Dendritic cell treated with granulocyte-macrophage colony-stimulating factor and Interleukin-4, amounts not matched to agents 40 ng/mL and 50 ng/mL, for 4 days (primary cell): ENCODE measurements around the gene GJC2.
A peak's percentile ranks its signal among the peaks of the same experiment; 100 is the strongest.
"Not testable (repeated sequence)": the region's sequence is repeated elsewhere in the genome, so short reads cannot be mapped to it uniquely, and the experiment has no call there.

ENCODE experiments used
- H3K27ac Mint-ChIP-seq: one replicate; pipeline ENCODE4 v1.8.0; 2022; ENCODE audit warnings: mild to moderate bottlenecking, mixed read lengths
- H3K27me3 Mint-ChIP-seq: one replicate; pipeline ENCODE4 v1.8.0; 2022; ENCODE audit warnings: mild to moderate bottlenecking, mixed read lengths
- H3K36me3 Mint-ChIP-seq: one replicate; pipeline ENCODE4 v1.8.0; 2022; ENCODE audit warnings: low read depth, mixed read lengths
- H3K4me1 Mint-ChIP-seq: one replicate; pipeline ENCODE4 v1.8.0; 2022; ENCODE audit warnings: low read depth, mixed read lengths
- H3K4me3 Mint-ChIP-seq: one replicate; pipeline ENCODE4 v1.8.0; 2022; ENCODE audit warnings: mild to moderate bottlenecking, moderate library complexity, mixed read lengths
- H3K9me3 Mint-ChIP-seq: one replicate; pipeline ENCODE4 v1.8.0; 2022; ENCODE audit warnings: mixed read lengths
- intact Hi-C: fragments of 100-400 bp; cut with micrococcal nuclease; formaldehyde crosslinking; loops from one replicate; pipeline ENCODE4 v1.15.0; 2022

GJC2 gene

GRCh38 chr1:228108742-228109072 is 41.0 kb upstream of the GJC2 start:
- Mint-ChIP-seq H3K4me3 (peak overlapping the region; percentile 92), H3K9me3 (no peaks in the 10 kb centered on the region), H3K36me3 (peaks cover 43% of the 10 kb centered on the region), H3K4me1 (peaks cover 58% of the 10 kb centered on the region), H3K27ac (peak overlapping the region; percentile 90), H3K27me3 (no peaks in the 10 kb centered on the region)
- intact Hi-C loops = loop anchor here (1.0 to 10.0 kb wide), 5 partner anchors 26 to 376 kb away; partner anchors contain the start of genes ARF1, IBA57, RNF187 and TRIM11

GRCh38 chr1:228109073-228109961 is 40.4 kb upstream of the GJC2 start, which contains the start of gene MRPL55:
Gene MRPL55, minus strand, starts transcription at chr1:228109299. Its CDS starts 1,039 bp downstream, at chr1:228108260.
- peak within 1 kb of the TSS; percentile 90 for H3K27ac Mint-ChIP-seq
- intact Hi-C loops = loop anchor here (1.0 to 10.0 kb wide), 5 partner anchors 27 to 375 kb away; partner anchors contain the start of genes ARF1, IBA57, RNF187 and TRIM11
- no peaks in the 10 kb centered on the region for H3K9me3 Mint-ChIP-seq
- H3K4me1 Mint-ChIP-seq = peaks cover 52% of the 10 kb centered on the region
- H3K36me3 Mint-ChIP-seq = peaks cover 43% of the 10 kb centered on the region
- H3K27me3 Mint-ChIP-seq = no peaks in the 10 kb centered on the region
- peak within 1 kb of the TSS; percentile 92 for H3K4me3 Mint-ChIP-seq

DNA sequence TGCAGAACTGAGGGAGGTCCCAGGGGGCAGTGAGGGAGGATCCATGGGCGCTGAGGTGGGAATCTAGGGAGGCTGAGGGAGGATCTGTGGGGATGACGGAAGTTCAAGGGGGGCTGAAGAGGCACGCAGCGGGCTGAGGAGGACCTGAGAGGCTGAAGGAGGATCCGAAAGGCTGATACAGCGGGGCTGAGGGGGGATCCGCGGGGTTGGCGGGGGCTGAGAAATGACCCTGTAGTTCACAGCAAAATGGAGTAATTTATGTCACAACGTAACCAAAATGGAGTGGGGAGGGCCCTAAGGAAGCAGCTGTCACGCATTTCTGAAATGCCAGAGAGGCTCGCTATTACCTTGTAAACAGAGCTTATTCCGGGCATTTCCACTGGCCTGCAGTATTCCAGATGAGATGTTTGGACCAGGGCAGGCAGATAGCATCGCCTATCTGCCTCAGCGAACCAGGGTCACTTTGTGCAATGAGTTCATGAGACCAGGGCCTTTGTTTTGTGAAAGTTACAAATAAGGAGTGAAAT is 39.7 kb upstream of the GJC2 start:
- intact Hi-C loops = loop anchor here (1.0 to 10.0 kb wide), 5 partner anchors 27 to 375 kb away; partner anchors contain the start of genes ARF1, IBA57, RNF187 and TRIM11
- H3K4me3 Mint-ChIP-seq = peak overlapping the region; percentile 92
- H3K27me3 Mint-ChIP-seq = no peaks in the 10 kb centered on the region
- H3K9me3 Mint-ChIP-seq = no peaks in the 10 kb centered on the region
- H3K27ac Mint-ChIP-seq = peak overlapping the region; percentile 90
- H3K36me3 Mint-ChIP-seq = peaks cover 41% of the 10 kb centered on the region
- peaks cover 45% of the 10 kb centered on the region for H3K4me1 Mint-ChIP-seq

- Mint-ChIP-seq H3K27ac (peak overlapping the region; percentile 90), H3K4me1 (peaks cover 41% of the 10 kb centered on the region), H3K36me3 (peaks cover 36% of the 10 kb centered on the region), H3K4me3 (no peak overlapping the region), H3K9me3 (no peaks in the 10 kb centered on the region), H3K27me3 (no peaks in the 10 kb centered on the region)
- intact Hi-C loops = no loop called here
These were observed 39.2 kb upstream of the GJC2 start for GRCh38 chr1:228110556-228110955.

DNA sequence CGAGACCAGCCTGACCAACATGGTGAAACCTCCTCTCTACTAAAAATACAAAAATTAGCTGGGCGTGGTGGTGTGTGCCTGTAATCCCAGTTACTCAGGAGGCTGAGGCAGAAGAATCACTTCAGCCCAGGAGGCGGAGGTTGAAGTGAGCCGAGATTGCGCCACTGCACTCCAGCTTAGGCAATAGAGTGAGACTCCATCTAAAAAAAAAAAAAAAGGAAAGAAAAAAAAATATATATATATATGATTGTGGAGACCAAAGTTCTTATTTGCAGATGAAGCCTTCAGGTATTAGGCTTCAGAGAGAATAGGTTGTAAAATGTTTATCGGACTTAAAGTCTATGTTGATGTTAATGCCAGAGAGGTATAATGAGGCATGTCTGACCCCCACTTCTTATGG is 38.4 kb upstream of the GJC2 start:
- Mint-ChIP-seq H3K36me3 (peaks cover 28% of the 10 kb centered on the region), H3K4me1 (peaks cover 40% of the 10 kb centered on the region)
- H3K27ac Mint-ChIP-seq, H3K27me3 Mint-ChIP-seq, intact Hi-C loops, H3K9me3 Mint-ChIP-seq, H3K4me3 Mint-ChIP-seq: not testable (repeated sequence)

DNA sequence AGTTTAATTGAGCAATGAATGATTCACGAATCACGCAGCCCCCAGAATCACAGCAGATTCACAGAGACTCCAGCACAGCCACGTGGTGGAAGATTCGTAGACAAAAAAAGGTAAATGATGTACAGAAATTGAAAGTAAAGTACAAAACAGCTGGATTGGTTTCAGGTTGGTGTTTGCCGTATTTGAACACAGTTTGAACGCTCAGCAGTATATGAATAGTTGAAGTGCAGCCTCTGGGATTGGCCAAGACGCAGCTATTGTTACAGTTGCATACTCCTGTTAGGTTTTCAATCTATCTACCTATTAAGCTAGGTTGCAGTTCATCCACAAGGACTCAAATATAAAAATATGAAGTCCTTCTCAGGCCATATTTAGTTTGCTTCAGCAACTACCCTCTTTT is 37.6 kb upstream of the GJC2 start:
- H3K4me1 Mint-ChIP-seq = peaks cover 35% of the 10 kb centered on the region
- no peak overlapping the region for H3K4me3 Mint-ChIP-seq
- H3K27me3 Mint-ChIP-seq = peaks cover 1% of the 10 kb centered on the region
- intact Hi-C loops = no loop called here
- peaks cover 20% of the 10 kb centered on the region for H3K36me3 Mint-ChIP-seq
- no peaks in the 10 kb centered on the region for H3K9me3 Mint-ChIP-seq
- no peak overlapping the region for H3K27ac Mint-ChIP-seq

DNA sequence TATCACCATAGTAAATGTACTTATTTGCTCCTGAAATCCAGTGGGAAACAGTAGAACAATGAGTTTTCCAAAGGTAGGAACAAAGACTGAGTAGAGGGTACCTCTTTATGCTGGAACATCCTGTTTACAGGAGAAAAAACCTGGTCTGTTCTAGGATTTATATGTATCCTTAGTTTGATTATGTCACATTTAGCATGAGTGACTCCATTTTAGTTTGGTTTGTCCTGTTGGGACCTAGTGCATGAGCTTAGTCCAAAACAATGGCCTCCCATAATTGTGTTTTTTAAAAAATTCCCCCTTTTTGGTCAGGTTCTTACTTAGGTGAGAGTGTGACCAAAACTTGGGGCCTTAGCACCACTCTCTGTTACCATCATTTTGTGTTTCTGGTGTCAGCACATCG is 37.1 kb upstream of the GJC2 start:
- intact Hi-C loops = no loop called here
- Mint-ChIP-seq H3K27me3 (peaks cover 1% of the 10 kb centered on the region), H3K4me1 (peaks cover 31% of the 10 kb centered on the region), H3K27ac (no peak overlapping the region), H3K4me3 (no peak overlapping the region), H3K36me3 (peaks cover 15% of the 10 kb centered on the region), H3K9me3 (peaks cover under 1% of the 10 kb centered on the region)

- intact Hi-C loops = no loop called here
- peaks cover 11% of the 10 kb centered on the region for H3K4me1 Mint-ChIP-seq
- H3K27me3 Mint-ChIP-seq = peaks cover 3% of the 10 kb centered on the region
- H3K4me3 Mint-ChIP-seq = no peak overlapping the region
- H3K36me3 Mint-ChIP-seq = peaks cover 2% of the 10 kb centered on the region
- H3K9me3 Mint-ChIP-seq = peaks cover 8% of the 10 kb centered on the region
- H3K27ac Mint-ChIP-seq = no peak overlapping the region
These were observed 34.9 kb upstream of the GJC2 start for GRCh38 chr1:228114827-228115226.

GRCh38 chr1:228117335-228117734 is 32.4 kb upstream of the GJC2 start:
- H3K27ac Mint-ChIP-seq = no peak overlapping the region

GRCh38 chr1:228118040-228118439 is 31.7 kb upstream of the GJC2 start:
- Mint-ChIP-seq H3K27me3 (peaks cover 8% of the 10 kb centered on the region), H3K27ac (no peak overlapping the region), H3K4me3 (no peak overlapping the region), H3K9me3 (peaks cover 8% of the 10 kb centered on the region), H3K4me1 (peaks cover 7% of the 10 kb centered on the region), H3K36me3 (no peaks in the 10 kb centered on the region)
- intact Hi-C loops = no loop called here

More at GRCh38 chr1:228117335-228117734, 32.4 kb upstream of the GJC2 start:
- peaks cover 3% of the 10 kb centered on the region for H3K27me3 Mint-ChIP-seq
- H3K9me3 Mint-ChIP-seq = peaks cover 8% of the 10 kb centered on the region
- intact Hi-C loops = no loop called here
- H3K36me3 Mint-ChIP-seq = no peaks in the 10 kb centered on the region
- H3K4me1 Mint-ChIP-seq = peaks cover 7% of the 10 kb centered on the region
- no peak overlapping the region for H3K4me3 Mint-ChIP-seq

GRCh38 chr1:228120351-228120750 is 29.4 kb upstream of the GJC2 start:
- no peak overlapping the region for H3K27ac Mint-ChIP-seq

DNA sequence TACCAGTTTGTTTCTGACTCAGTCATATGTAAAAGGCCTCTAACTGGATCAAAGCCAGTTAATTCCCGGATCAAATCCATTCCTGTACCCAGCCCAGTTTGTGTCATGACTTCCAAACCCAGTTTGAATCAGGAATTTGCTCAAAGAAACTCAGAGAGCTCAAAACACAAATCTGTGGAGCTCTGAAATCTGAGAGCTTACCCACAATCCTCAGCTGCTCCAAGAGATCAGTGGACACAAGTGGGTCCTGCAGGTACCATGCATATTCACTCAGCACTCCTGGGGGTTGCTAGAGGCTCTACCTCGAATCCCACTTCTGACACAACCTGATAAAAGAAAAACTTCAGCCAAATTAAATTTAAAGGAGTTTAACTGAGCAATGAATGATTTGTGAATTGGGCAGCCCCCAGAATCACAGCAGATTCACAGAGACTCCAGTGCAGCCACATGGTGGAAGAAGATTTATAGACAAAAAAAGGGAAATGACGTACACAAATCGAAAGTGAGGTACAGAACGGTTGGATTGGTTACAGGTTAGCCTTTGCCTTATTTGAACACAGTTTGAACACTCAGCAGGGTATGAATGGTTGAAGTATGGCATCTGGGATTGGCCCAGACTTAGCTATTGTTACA is 28.8 kb upstream of the GJC2 start:
- Mint-ChIP-seq H3K9me3 (peaks cover 8% of the 10 kb centered on the region), H3K36me3 (no peaks in the 10 kb centered on the region), H3K27ac (peak overlapping the region; percentile 21), H3K4me1 (peaks cover 7% of the 10 kb centered on the region), H3K4me3 (no peak overlapping the region), H3K27me3 (peaks cover 13% of the 10 kb centered on the region)
- intact Hi-C loops = no loop called here

More at GRCh38 chr1:228120351-228120750, 29.4 kb upstream of the GJC2 start:
- no peaks in the 10 kb centered on the region for H3K36me3 Mint-ChIP-seq
- no peak overlapping the region for H3K4me3 Mint-ChIP-seq
- peaks cover 8% of the 10 kb centered on the region for H3K9me3 Mint-ChIP-seq
- H3K4me1 Mint-ChIP-seq = peaks cover 7% of the 10 kb centered on the region
- intact Hi-C loops = no loop called here
- H3K27me3 Mint-ChIP-seq = peaks cover 13% of the 10 kb centered on the region

- intact Hi-C loops = no loop called here
- Mint-ChIP-seq H3K36me3 (no peaks in the 10 kb centered on the region), H3K4me3 (no peak overlapping the region), H3K27ac (no peak overlapping the region), H3K4me1 (peaks cover 7% of the 10 kb centered on the region), H3K9me3 (peaks cover 4% of the 10 kb centered on the region), H3K27me3 (peaks cover 11% of the 10 kb centered on the region)
These were observed 26.7 kb upstream of the GJC2 start for GRCh38 chr1:228122921-228123441.

DNA sequence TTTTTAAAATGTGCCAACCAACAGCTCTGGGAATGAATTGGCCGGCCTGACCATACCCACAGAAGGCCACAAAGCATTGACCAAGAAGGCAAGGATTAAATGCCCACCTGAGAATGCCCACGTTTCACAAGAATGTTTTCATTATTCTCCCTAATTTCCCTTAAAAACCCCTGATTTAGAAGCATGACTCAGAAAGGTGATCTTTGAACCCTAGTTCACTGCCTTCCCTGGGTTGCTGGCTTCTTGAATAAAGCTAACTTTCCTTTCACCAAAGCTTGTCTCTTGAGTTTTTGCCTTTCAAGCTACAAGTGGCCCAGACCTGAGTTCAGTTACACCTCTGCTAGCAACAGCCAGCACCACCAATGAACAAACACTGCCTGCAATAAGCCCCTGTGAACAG is 26.2 kb upstream of the GJC2 start:
- Mint-ChIP-seq H3K9me3 (no peaks in the 10 kb centered on the region), H3K27me3 (peaks cover 11% of the 10 kb centered on the region), H3K4me1 (peaks cover 7% of the 10 kb centered on the region), H3K4me3 (no peak overlapping the region), H3K36me3 (no peaks in the 10 kb centered on the region), H3K27ac (no peak overlapping the region)
- intact Hi-C loops = no loop called here
